Thyroid gland (tissue), 4 donors: ENCODE results near the gene ABTB1. TPM values are rescaled to one million over a fixed set of nuclear protein-coding genes. Genes with fewer than 3 reads are reported as not detected.

Experiments
- DNase-seq, 2 donors: peaks; one replicate each; pipeline ENCODE4 v3.0.0-alpha.2; 2019
- H3K27ac ChIP-seq, 3 donors: fragments of 200-600 bp; sonication (generic); 1 replicate in 2 of 3; 2 replicates in 1 of 3; pipeline ENCODE4 v1.5.1; 2016 to 2019; ENCODE audit warnings: mild to moderate bottlenecking in 1 of 3, moderate library complexity in 1 of 3
- H3K27me3 ChIP-seq: fragments of 200-600 bp; sonication (generic); one replicate; pipeline ENCODE4 v1.5.1; 2019
- H3K36me3 ChIP-seq, 2 donors: fragments of 200-600 bp; sonication (generic); one replicate each; pipeline ENCODE4 v1.5.1; 2016 to 2019
- H3K4me1 ChIP-seq, 2 donors: fragments of 200-600 bp; sonication (generic); one replicate each; pipeline ENCODE4 v1.5.1; 2017 to 2019
- H3K4me3 ChIP-seq, 3 donors: fragments of 200-600 bp; sonication (generic); replicated peaks in 1 of 3; 1 replicate in 2 of 3; 2 replicates in 1 of 3; pipeline ENCODE4 v1.5.1; 2016; ENCODE audit warnings: mild to moderate bottlenecking in 1 of 3
- H3K9me3 ChIP-seq: fragments of 200-600 bp; sonication (generic); one replicate; pipeline ENCODE4 v1.5.1; 2017
- CTCF ChIP-seq, 6 experiments: fragments of 200-600 bp in 3 of 6; fragments of 450-650 bp in 3 of 6; sonication (generic) in 3 of 6; IDR thresholded peaks; one replicate each; pipeline ENCODE4 v1.5.1; 2016 to 2019; ENCODE audit warnings: antibody characterized with exemption in 6 of 6, mild to moderate bottlenecking in 2 of 6, inconsistent platforms in 1 of 6, moderate library complexity in 1 of 6
- POLR2A ChIP-seq, 2 donors: fragments of 450-650 bp; IDR thresholded peaks; one replicate each; pipeline ENCODE4 v1.6.1; 2017; ENCODE audit warnings: antibody characterized with exemption in 2 of 2, mild to moderate bottlenecking in 2 of 2, moderate library complexity in 1 of 2
- WGBS, 2 donors: methylation state at CpG; one replicate each; pipeline ENCODE4 v1.1.5; 2017; 5-methylcytosine and 5-hydroxymethylcytosine counted together
- intact Hi-C: fragments of 100-400 bp; cut with DNase I; formaldehyde crosslinking; loops from one replicate; pipeline ENCODE4 v1.15.1; 2023
- total RNA-seq, 4 donors: library from RNA; depleted of rRNA; stranded (reverse); fragments of >200 nt; gene quantifications; one replicate each; pipeline ENCODE4 v1.2.3, GENCODE V29; 2016

ABTB1 gene
- total RNA-seq, 4 donors from 2014 or later: 18.9 to 29.1 (median 24.4) TPM

- intact Hi-C loops: no loop called here
- Histone ChIP-seq H3K4me1 (peaks cover 11 to 12% of the 10 kb centered on the region in 2 donors), H3K9me3 (no peaks in the 10 kb centered on the region), H3K27me3 (no peaks in the 10 kb centered on the region), H3K27ac (no peak overlapping the region), H3K36me3 (no peaks in the 10 kb centered on the region), H3K4me3 (no peak overlapping the region)
- no peak for DNase-seq
- WGBS, 2 donors: 93 to 96% methylated on average over 6 to 7 of the region's 7 CpGs
- TF ChIP-seq CTCF (IDR thresholded peaks at IDR 0.05): no peak
- TF ChIP-seq POLR2A (IDR thresholded peaks at IDR 0.05): no peak
These were observed 3.8 kb upstream of the ABTB1 start for GRCh38 chr3:127668906-127669305.

DNA sequence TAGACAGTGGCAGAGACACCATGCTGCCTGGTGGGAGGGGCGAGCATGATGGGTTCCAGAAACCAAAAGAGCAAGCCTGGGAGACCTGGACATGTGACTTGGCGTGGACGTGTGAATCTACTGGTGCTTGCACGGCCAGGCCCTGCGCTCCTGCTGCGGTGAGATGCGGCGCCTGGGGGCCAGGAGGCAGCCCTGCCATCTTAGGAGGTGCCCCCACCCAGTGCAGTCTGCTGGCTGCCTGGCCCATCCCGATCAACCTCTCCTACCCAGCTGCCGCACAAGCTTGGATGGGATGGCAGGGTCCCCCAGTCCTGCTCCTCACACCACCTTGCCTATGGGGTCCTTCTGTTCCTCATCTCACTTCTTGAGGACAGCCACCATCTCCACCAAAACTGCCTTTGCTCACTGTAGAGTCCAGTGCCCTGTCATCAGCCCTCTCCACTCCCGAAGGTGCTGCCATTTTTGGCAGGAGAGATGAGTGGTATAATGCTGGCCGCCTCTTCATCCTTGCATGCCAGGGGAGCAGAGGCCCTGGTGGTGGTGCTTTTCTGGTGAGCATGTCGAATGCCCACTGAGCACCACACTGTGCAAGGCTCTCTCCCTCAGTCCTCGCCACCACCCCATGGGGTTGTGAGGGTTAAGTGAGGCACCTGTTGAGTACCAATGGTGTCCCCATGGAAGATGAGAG lies 3.1 kb upstream of the ABTB1 start:
- TF ChIP-seq POLR2A (IDR thresholded peaks at IDR 0.05) (no peak), CTCF (IDR thresholded peaks at IDR 0.05) (no peak)
- H3K9me3 ChIP-seq: no peaks in the 10 kb centered on the region
- no peak for DNase-seq
- no peak overlapping the region for H3K27ac ChIP-seq
- no peak overlapping the region for H3K4me3 ChIP-seq
- H3K36me3 ChIP-seq: no peaks in the 10 kb centered on the region
- H3K27me3 ChIP-seq: no peaks in the 10 kb centered on the region
- intact Hi-C loops: loop anchor here (5.0 kb wide), 1 partner anchor 72 kb away; the partner anchor contains the start of gene MCM2
- 91 to 97% methylated on average over 11 to 14 of the region's 14 CpGs for WGBS, 2 donors
- H3K4me1 ChIP-seq: peaks cover 14% of the 10 kb centered on the region in 2 donors

- H3K9me3 ChIP-seq: no peaks in the 10 kb centered on the region
- no peak overlapping the region for H3K4me3 ChIP-seq
- intact Hi-C loops: loop anchor here (5.0 kb wide), 1 partner anchor 73 kb away; the partner anchor contains the start of gene MCM2
- DNase-seq: no peak
- peaks cover 14% of the 10 kb centered on the region in 2 donors for H3K4me1 ChIP-seq
- H3K36me3 ChIP-seq: no peaks in the 10 kb centered on the region
- WGBS, 2 donors: 98 to 99% methylated on average over 7 of the region's 7 CpGs
- TF ChIP-seq POLR2A (IDR thresholded peaks at IDR 0.05): no peak
- TF ChIP-seq CTCF (IDR thresholded peaks at IDR 0.05): no peak
- no peak overlapping the region for H3K27ac ChIP-seq
- no peaks in the 10 kb centered on the region for H3K27me3 ChIP-seq
These were observed 2.6 kb upstream of the ABTB1 start for GRCh38 chr3:127670229-127670559.

GRCh38 chr3:127670761-127671522 lies 1.8 kb upstream of the ABTB1 start:
- H3K4me1 ChIP-seq: peaks cover 14% of the 10 kb centered on the region in 2 donors
- no peak overlapping the region for H3K27ac ChIP-seq
- whole genome bisulfite sequencing, 2 donors: 93 to 95% methylated on average over 4 to 12 of the region's 20 CpGs
- no peak overlapping the region for H3K4me3 ChIP-seq
- no peak for TF ChIP-seq POLR2A (IDR thresholded peaks at IDR 0.05)
- no peaks in the 10 kb centered on the region for H3K9me3 ChIP-seq
- H3K36me3 ChIP-seq: no peaks in the 10 kb centered on the region
- DNase-seq: no peak
- intact Hi-C loops: loop anchor here (5.0 kb wide), 1 partner anchor 74 kb away; the partner anchor contains the start of gene MCM2
- no peaks in the 10 kb centered on the region for H3K27me3 ChIP-seq

- Histone ChIP-seq H3K27me3 (no peaks in the 10 kb centered on the region), H3K9me3 (no peaks in the 10 kb centered on the region), H3K36me3 (no peaks in the 10 kb centered on the region), H3K4me3 (peak overlapping the region; percentile 48 to 97 (median 73)), H3K4me1 (peaks cover 14% of the 10 kb centered on the region in 2 donors), H3K27ac (peak overlapping the region; percentile 78 to 80 (median 80))
- TF ChIP-seq CTCF (IDR thresholded peaks at IDR 0.05): no peak
- WGBS, 2 donors: 22 to 56% methylated on average over 13 to 26 of the region's 44 CpGs
- DNase-seq: peak; percentile 23 to 24
- intact Hi-C loops: loop anchor here (5.0 kb wide), 1 partner anchor 74 kb away; the partner anchor contains the start of gene MCM2
These were observed 976 bp upstream of the ABTB1 start for GRCh38 chr3:127671523-127672428.
